CD4-positive, alpha-beta T cell (primary cell): ENCODE measurements around the gene KBTBD4. TPM values are rescaled to one million over a fixed set of nuclear protein-coding genes. Genes with fewer than 3 reads are reported as not detected.
A peak's percentile ranks its signal among the peaks of the same experiment; 100 is the strongest.

Experiments
- ATAC-seq: fragments of 200-7000 bp; cut with Tn5 transposase; one replicate; pipeline ENCODE4 v1.10.0; 2022; ENCODE audit warnings: mild to moderate bottlenecking; ENCODE audit not compliant: poor library complexity
- CTCF ChIA-PET: fragments of 350-600 bp; sonication (Branson Sonifier 250); formaldehyde crosslinking; loops from one replicate; lab custom pipeline; 2021; ENCODE audit warnings: antibody characterized with exemption, inconsistent platforms; lab: Charles Lee
- POLR2A ChIA-PET: fragments of 350-600 bp; sonication (Branson Sonifier 250); formaldehyde crosslinking; loops from one replicate; lab custom pipeline; 2021; ENCODE audit warnings: antibody characterized with exemption, inconsistent platforms; lab: Charles Lee
- DNase-seq, 14 experiments: peaks; one replicate each; pipeline ENCODE4 v3.0.0-alpha.2; 2013 to 2020; ENCODE audit warnings: mixed read lengths in 2 of 14
- H3K27ac ChIP-seq, 2 donors: one replicate each; pipeline versions ENCODE4 v1.5.1 to v1.7.0; 2013; ENCODE audit warnings: low read length in 2 of 2, low read depth in 1 of 2, mild to moderate bottlenecking in 1 of 2
- H3K27me3 ChIP-seq, 2 experiments: 1 replicate in 1 of 2; 2 replicates in 1 of 2; pipeline versions ENCODE4 v1.6.1 to v1.7.0; 2013; ENCODE audit warnings: low read length in 2 of 2, control low read depth in 1 of 2, mild to moderate bottlenecking in 1 of 2, moderate library complexity in 1 of 2; ENCODE audit not compliant: insufficient read depth in 2 of 2, control insufficient read depth in 1 of 2
- H3K36me3 ChIP-seq: one replicate; pipeline ENCODE4 v1.6.1; 2013; ENCODE audit warnings: low read length, control low read depth; ENCODE audit not compliant: insufficient read depth
- H3K4me1 ChIP-seq: one replicate; pipeline ENCODE4 v1.6.1; 2013; ENCODE audit warnings: low read length, control low read depth; ENCODE audit not compliant: insufficient read depth
- H3K4me3 ChIP-seq: one replicate; pipeline ENCODE4 v1.5.1; 2013; ENCODE audit warnings: mild to moderate bottlenecking, low read length, moderate library complexity
- H3K9me3 ChIP-seq, 2 experiments: 1 replicate in 1 of 2; 2 replicates in 1 of 2; pipeline versions ENCODE4 v1.6.1 to v1.7.0; 2013; ENCODE audit warnings: low read length in 2 of 2, mild to moderate bottlenecking in 2 of 2, control low read depth in 1 of 2, moderate library complexity in 1 of 2; ENCODE audit not compliant: control insufficient read depth in 1 of 2, insufficient read depth in 1 of 2
- H3K27ac Mint-ChIP-seq: one replicate; pipeline ENCODE4 v1.8.0; 2020; ENCODE audit warnings: mixed read lengths
- H3K27me3 Mint-ChIP-seq: one replicate; pipeline ENCODE4 v1.8.0; 2021; ENCODE audit warnings: mixed read lengths
- H3K36me3 Mint-ChIP-seq: one replicate; pipeline ENCODE4 v1.8.0; 2021; ENCODE audit warnings: low read depth, mixed read lengths
- H3K4me1 Mint-ChIP-seq: one replicate; pipeline ENCODE4 v1.8.0; 2021; ENCODE audit warnings: low read depth, mixed read lengths
- H3K4me3 Mint-ChIP-seq: one replicate; pipeline ENCODE4 v1.8.0; 2020; ENCODE audit warnings: mild to moderate bottlenecking, mixed read lengths
- H3K9me3 Mint-ChIP-seq: one replicate; pipeline ENCODE4 v1.8.0; 2020; ENCODE audit warnings: mixed read lengths
- CTCF ChIP-seq: fragments of 200-600 bp; IDR thresholded peaks from one replicate; pipeline ENCODE4 v1.8.0; 2022; ENCODE audit warnings: antibody characterized with exemption, mild to moderate bottlenecking
- intact Hi-C, 2 experiments: fragments of 100-400 bp; cut with DNase I in 1 of 2; cut with micrococcal nuclease in 1 of 2; formaldehyde crosslinking; loops; one replicate each; pipeline versions ENCODE4 v1.15.1 to v1.9.0; 2023 to 2025; cut with DNase I, micrococcal nuclease
- total RNA-seq, 174 experiments: library from RNA in 2 of 174; stranded (reverse) in 2 of 174; gene quantifications; one replicate each; pipeline ENCODE4 v1.2.3 and lab custom pipeline; 2021 to 2026

Gene KBTBD4
- total RNA-seq, 2 experiments from 2014 or later: 29.1 to 30.2 TPM

- H3K9me3 ChIP-seq: no peaks in the 10 kb centered on the region
- H3K36me3 Mint-ChIP-seq: peaks cover 69% of the 10 kb centered on the region
- H3K27ac ChIP-seq: no peak overlapping the region
- H3K27me3 ChIP-seq: no peaks in the 10 kb centered on the region
- no peaks in the 10 kb centered on the region for H3K27me3 Mint-ChIP-seq
- intact Hi-C loops: loop anchor here in 1 of 2 experiments (10.0 kb wide), 2 partner anchors 296 to 866 kb away; partner anchors contain the start of genes ARHGAP1, MADD and ZNF408
- TF ChIP-seq CTCF: no peak
- POLR2A ChIA-PET: no interaction called here
- peaks cover 15% of the 10 kb centered on the region for H3K4me1 ChIP-seq
- no peak for ATAC-seq
- peaks cover 21% of the 10 kb centered on the region for H3K4me1 Mint-ChIP-seq
- H3K36me3 ChIP-seq: peaks cover 45% of the 10 kb centered on the region
- no peak for DNase-seq
- CTCF ChIA-PET: no interaction called here
- H3K4me3 Mint-ChIP-seq: peak overlapping the region; percentile 20
- H3K9me3 Mint-ChIP-seq: no peaks in the 10 kb centered on the region
- no peak overlapping the region for H3K4me3 ChIP-seq
- peak overlapping the region; percentile 53 for H3K27ac Mint-ChIP-seq
Measured at GRCh38 chr11:47570651-47571356, 8.0 kb downstream of the KBTBD4 start.

GRCh38 chr11:47569646-47570045 is 9.1 kb downstream of the KBTBD4 start:
- no peak for TF ChIP-seq CTCF
- Histone ChIP-seq H3K36me3 (peaks cover 40% of the 10 kb centered on the region), H3K9me3 (no peaks in the 10 kb centered on the region), H3K27ac (no peak overlapping the region), H3K4me3 (no peak overlapping the region), H3K4me1 (peaks cover 20% of the 10 kb centered on the region), H3K27me3 (no peaks in the 10 kb centered on the region)
- ChIA-PET CTCF (no interaction called here), POLR2A (interaction anchor here (1.2 kb wide), 1 partner anchor 9 kb away, joined by 4 read pairs; the partner anchor contains the start of gene KBTBD4)
- Mint-ChIP-seq H3K4me1 (peaks cover 27% of the 10 kb centered on the region), H3K36me3 (peaks cover 61% of the 10 kb centered on the region), H3K4me3 (no peak overlapping the region), H3K27me3 (no peaks in the 10 kb centered on the region), H3K9me3 (no peaks in the 10 kb centered on the region), H3K27ac (no peak overlapping the region)
- no peak for DNase-seq
- intact Hi-C loops: loop anchor here in 1 of 2 experiments (10.0 kb wide), 2 partner anchors 295 to 865 kb away; partner anchors contain the start of genes ARHGAP1, MADD and ZNF408
- no peak for ATAC-seq

GRCh38 chr11:47566149-47566698 is 12.5 kb downstream of the KBTBD4 start:
- H3K36me3 Mint-ChIP-seq: peaks cover 27% of the 10 kb centered on the region
- intact Hi-C loops: no loop called here
- ChIA-PET CTCF (interaction anchor here (1.4 to 3.4 kb wide), 2 partner anchors 13 to 14 kb away, joined by 3 to 19 read pairs; partner anchors contain the start of gene CELF1), POLR2A (interaction anchor here (0.8 to 3.6 kb wide), 5 partner anchors 11 to 200 kb away, joined by 3 to 38 read pairs (median 9); partner anchors contain the start of genes CELF1, FNBP4, KBTBD4 and NDUFS3)
- H3K4me1 ChIP-seq: peaks cover 25% of the 10 kb centered on the region
- no peaks in the 10 kb centered on the region for H3K9me3 ChIP-seq
- peak overlapping the region; percentile 87 for H3K4me3 Mint-ChIP-seq
- no peaks in the 10 kb centered on the region for H3K27me3 ChIP-seq
- peak overlapping the region; percentile 80 for H3K27ac Mint-ChIP-seq
- peak in 2 of 14 experiments; percentile 23 to 37 for DNase-seq
- peaks cover 13% of the 10 kb centered on the region for H3K36me3 ChIP-seq
- peak overlapping the region; percentile 86 for H3K4me3 ChIP-seq
- no peak for TF ChIP-seq CTCF
- no peaks in the 10 kb centered on the region for H3K27me3 Mint-ChIP-seq
- H3K4me1 Mint-ChIP-seq: peaks cover 20% of the 10 kb centered on the region
- peak overlapping the region in 1 of 2 donors; percentile 28 for H3K27ac ChIP-seq
- H3K9me3 Mint-ChIP-seq: no peaks in the 10 kb centered on the region
- no peak for ATAC-seq
